ENCODE results near the gene MOCOS.
A peak's percentile ranks its signal among the peaks of the same experiment; 100 is the strongest.

Gene MOCOS

GRCh38 chr18:36273347-36273746 is 86.0 kb downstream of the MOCOS start:
- DNase-seq (ENCODE audit: low spot score): no peak

DNA sequence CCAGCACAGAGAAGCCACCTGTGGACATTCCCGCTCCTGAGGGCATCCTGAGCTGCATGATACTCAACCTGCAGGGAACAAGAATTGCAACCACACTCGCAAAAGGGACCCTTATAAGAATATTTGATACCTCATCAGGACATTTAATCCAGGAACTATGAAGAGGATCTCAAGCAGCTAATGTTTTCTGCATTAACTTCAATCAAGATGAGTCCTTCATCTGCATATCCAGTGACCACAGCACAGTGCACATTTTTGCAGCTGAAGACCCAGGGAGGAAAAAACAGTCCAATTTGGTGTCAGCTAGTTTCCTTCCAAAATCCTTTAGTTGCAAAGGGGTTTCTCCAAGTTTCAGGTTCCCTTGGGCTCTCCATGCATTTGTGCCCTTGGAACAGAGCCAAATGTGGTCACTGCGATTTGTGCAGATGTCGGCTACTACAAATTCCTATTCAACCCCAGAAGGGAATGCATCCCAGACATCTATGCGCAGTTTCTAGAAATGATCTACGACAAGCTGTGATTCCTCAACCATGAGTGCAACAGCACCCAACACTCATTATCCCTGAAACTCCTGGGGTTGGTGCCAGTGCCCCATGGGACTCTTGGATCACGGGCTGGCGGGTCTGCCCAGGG is 86.9 kb downstream of the MOCOS start:
- DNase-seq (ENCODE audit: low spot score): no peak

- DNase-seq (ENCODE audit: low spot score): no peak
These were observed 88.3 kb downstream of the MOCOS start for GRCh38 chr18:36275561-36275960.

- no peak for DNase-seq (ENCODE audit: low spot score)
These were observed 91.7 kb downstream of the MOCOS start for GRCh38 chr18:36279001-36279400.

GRCh38 chr18:36281936-36282335 is 94.6 kb downstream of the MOCOS start:
- no peak for DNase-seq (ENCODE audit: low spot score)

GRCh38 chr18:36283448-36283847 is 96.2 kb downstream of the MOCOS start:
- DNase-seq (ENCODE audit: low spot score): no peak

DNA sequence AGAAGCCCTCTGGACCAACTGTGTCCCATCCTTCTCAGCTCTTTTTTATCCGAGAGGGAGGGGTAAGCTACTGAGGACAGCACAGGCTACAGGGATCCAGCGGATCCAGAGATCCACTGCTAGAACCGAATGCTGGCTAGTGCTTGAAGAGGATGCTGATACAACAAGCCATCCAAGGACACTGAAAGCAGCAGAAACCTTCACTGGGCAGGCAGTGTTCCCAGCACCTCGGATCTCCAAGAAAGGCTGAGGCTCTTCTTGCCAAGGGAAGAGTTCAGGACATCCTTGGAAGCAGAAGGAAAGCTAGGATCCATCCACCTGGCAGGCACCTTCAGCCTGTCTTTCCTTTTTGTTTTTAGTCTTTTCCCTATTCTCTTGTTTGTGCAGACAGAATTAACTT is 97.0 kb downstream of the MOCOS start:
- no peak for DNase-seq (ENCODE audit: low spot score)

- peak; percentile 53 for DNase-seq (ENCODE audit: low spot score)
These were observed 97.5 kb downstream of the MOCOS start for GRCh38 chr18:36284671-36285295.

DNA sequence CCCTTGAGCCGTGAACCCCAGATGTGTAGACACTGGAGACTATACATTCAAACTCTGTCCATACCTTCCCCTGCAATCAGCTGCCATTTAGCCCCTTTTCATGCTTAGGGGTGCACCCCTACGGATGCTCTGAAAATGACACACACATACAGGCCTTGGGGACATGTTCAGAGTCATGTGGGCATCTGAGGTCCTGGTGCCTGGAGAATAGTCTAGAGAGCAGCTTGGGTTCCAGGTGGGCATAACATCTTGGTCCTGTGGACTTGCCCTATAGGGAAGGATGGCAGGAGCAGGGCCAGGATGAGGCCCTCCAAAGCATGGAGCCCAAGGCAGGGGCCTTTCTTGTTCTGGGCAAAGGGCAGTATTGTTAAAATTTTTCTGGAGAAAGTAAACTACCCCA is 100.4 kb downstream of the MOCOS start:
- no peak for DNase-seq (ENCODE audit: low spot score)

DNA sequence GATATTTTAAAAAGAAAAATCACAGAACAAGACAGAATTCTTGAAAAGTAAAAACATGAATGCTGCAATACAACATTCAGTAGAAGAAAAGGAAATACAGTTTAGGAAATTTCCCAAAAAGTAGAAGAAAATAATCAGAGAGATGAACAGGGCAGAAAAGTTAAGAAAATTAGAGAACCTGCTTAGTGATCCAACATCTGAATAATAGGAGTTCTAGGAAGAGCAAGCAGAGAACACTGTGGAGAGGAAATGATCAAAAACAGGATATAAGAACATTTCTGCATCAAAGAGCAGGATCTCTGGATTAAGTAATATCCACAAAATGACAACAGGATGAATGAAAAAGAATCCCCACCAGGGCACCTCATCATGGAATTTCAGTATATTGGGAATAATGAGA is 101.4 kb downstream of the MOCOS start:
- DNase-seq (ENCODE audit: low spot score): no peak

- DNase-seq (ENCODE audit: low spot score): no peak
These were observed 106.7 kb downstream of the MOCOS start for GRCh38 chr18:36294031-36294430.

- DNase-seq (ENCODE audit: low spot score): no peak
These were observed 107.9 kb downstream of the MOCOS start for GRCh38 chr18:36295214-36295613.

- DNase-seq (ENCODE audit: low spot score): no peak
These were observed 108.6 kb downstream of the MOCOS start for GRCh38 chr18:36295880-36296301.

DNA sequence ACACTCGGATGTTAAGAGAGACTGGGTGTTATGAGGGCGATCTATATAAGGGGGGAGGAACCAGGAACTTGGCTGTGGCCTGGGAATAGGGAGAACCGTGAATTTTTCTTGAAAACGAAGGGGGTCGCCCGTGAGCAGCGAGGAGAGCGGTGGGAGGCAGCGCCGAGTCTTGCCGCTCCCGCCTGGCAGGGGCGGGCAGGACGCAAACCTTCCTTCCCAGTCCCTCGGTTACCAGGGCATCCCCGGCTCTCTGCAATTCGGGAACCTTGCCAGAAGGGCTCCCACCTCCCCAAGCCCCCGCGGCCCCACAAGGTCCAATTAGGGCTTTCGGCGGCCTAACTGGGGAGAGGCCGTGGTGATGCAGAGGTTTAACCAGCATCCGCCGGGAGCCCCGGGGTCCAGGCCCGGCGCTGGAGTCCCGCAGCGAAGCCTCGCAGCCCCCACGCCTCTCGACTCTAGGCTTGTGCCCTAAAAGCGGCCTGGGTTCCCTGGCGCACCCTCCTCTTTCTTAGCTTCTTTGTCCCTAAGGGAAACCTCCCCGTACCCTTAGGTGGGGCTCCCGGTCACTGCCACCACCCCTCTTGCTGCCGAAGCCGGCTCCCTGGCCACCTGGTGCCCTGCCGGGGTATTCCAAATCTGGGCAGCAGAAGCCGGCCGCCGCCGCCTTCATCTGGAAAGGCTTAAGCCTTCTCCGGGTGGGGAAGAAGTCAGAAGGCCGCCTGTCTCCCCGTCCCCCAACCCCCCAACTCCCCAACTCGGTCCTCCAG is 109.5 kb downstream of the MOCOS start:
- DNase-seq (ENCODE audit: low spot score): no peak

DNA sequence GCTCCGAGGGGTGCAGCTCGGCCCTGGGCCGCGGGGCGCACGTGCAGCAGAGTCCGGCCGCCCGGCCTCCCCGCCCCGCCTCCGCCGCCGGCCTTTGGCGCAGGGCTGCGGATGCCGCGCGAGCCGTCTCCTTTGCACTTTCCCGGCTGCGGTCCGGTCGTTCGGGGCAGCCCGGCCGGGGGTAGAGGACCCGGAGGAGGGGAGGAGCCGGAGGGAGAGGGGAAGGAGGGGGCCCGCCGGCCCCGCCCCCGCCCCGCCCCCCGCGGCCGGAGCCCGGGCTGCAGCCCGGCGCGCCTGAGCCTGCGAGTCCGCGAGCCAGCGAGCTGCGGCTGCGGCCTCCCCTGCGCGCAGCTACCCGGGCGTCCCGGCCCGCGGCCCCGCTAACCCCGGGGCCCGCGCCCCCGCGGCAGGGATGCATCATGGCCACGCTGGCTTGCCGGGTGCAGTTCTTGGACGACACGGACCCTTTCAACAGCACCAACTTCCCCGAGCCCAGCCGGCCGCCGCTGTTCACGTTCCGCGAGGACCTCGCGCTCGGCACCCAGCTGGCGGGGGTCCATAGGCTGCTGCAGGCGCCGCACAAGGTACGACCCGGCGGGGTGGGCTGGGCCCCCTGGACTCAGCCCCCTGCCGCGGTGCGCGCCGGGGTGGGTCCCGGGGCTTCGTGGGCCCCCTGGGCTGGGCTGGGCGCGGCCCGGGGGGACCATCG is 110.3 kb downstream of the MOCOS start, which contains the start of gene FHOD3:
Gene FHOD3, plus strand, starts transcription at position 297 of the 709 bp plus-strand sequence. Its CDS starts 123 bp downstream, at position 420.
- no peak for DNase-seq (ENCODE audit: low spot score)

GRCh38 chr18:36298126-36298741 is 110.9 kb downstream of the MOCOS start:
- DNase-seq (ENCODE audit: low spot score): no peak

DNA sequence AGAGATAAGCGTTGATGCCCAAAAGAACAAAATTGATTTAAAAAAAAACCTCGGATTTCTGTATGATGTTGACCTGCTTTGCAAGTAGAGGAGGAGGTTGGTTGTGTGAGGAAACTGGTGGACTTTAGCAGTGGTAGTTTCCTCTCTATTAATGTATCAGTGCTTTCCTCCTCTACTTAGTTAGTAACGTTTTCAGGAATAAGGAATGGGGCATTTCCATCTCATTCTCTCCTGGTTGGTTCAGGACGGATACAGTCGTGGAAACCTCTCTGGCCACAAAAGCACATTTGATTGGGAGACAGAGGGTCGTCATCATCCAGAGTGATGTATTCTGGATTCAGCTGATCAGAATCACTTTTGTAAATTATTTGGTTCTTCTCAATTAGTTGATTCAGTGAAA is 111.7 kb downstream of the MOCOS start:
- no peak for DNase-seq (ENCODE audit: low spot score)

DNA sequence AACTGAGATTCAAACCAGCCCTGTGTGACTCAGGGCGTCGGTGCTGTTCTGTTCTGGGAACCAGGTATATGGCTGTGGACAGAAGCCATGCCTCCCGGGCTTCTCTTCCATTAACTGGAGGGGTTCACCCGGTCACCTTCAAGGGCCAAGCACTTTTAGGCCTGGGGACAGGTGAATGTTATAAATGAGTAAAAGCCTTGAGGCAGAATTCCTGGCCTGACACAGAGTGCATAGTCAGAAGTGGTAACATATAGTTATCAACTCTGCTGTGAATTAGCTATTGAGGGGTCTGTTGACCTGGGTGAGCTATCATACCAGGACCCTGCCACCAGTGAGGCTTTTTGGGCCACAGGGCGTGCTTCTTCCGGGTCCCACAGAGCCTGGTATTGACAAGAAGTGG is 112.9 kb downstream of the MOCOS start:
- DNase-seq (ENCODE audit: low spot score): no peak

GRCh38 chr18:36301884-36302283 is 114.6 kb downstream of the MOCOS start:
- no peak for DNase-seq (ENCODE audit: low spot score)

- DNase-seq (ENCODE audit: low spot score): no peak
These were observed 115.4 kb downstream of the MOCOS start for GRCh38 chr18:36302676-36303075.

GRCh38 chr18:36303211-36303844 is 116.0 kb downstream of the MOCOS start:
- DNase-seq (ENCODE audit: low spot score): no peak

GRCh38 chr18:36304723-36305122 is 117.4 kb downstream of the MOCOS start:
- DNase-seq (ENCODE audit: low spot score): no peak

All from CD4-positive, alpha-beta T cell treated with Interleukin-6 at 100 ng/mL for 8 hours (primary cell).